GM21360 (cell line): ENCODE results near the gene NR3C2.

Source experiments
- ATAC-seq: cut with Tn5 transposase; IDR thresholded peaks from one replicate; pipeline ENCODE4 v1.9.1; 2021; ENCODE audit warnings: mild to moderate bottlenecking, moderate library complexity; ENCODE audit not compliant: unreplicated experiment

NR3C2 gene

DNA sequence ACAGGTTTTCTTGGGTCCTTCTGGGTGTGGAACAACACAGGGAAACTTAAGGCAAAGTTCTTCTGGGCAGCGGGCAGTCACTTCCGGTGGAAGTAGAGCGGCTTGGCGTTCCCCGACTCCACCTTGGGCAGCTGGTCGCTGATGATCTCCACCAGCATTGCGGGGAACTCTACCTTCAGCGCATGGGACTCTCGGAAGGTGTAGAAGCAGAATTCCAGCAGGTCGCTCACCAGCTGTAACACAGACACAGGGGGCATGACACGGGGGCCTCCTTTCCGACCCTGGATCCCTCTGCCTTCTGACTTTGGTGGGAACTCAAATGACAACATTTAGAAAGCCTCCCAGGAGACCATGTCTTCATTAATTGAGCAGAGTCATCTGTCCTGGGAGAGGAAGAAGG is 360.9 kb downstream of the NR3C2 start:
- ATAC-seq, result no peak

DNA sequence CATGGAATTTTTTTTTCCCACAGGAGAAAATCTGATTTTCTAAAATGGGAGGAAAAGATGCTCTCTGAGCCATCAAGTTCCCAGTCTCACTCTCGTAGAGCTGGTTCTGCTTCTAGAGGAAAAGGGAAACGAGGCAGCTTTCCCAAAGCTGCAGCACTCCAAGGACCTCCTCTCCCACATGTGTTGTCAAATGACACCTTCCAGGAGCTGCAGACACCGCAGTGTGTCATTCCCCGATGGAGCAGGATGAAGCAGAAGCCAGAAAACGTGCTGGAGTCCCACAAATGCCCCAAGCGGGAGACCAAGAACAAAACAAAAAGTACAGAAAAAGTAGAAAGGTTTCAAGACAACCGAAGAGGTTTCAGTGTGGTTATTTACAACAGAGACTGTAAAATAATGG is 362.3 kb downstream of the NR3C2 start:
- no peak for ATAC-seq

DNA sequence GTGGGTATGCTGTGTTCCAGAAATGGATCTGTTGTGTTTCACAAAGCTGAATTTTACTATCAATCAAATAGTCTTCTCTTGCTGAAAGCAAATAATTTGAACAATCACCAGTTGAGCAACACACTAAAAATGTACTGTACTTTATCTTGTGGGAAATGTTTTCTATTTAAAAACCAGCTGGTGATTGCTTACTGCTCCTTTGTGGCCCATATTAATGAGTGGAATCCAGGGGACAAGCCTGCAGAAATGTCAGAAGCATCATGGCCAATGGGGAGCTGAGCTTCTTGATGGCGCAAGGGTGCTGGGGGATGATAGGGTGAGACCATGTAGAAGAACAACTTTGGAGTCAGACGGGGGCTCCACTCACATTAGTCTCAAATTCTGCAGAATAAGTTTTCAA is 364.2 kb downstream of the NR3C2 start:
- no peak for ATAC-seq

DNA sequence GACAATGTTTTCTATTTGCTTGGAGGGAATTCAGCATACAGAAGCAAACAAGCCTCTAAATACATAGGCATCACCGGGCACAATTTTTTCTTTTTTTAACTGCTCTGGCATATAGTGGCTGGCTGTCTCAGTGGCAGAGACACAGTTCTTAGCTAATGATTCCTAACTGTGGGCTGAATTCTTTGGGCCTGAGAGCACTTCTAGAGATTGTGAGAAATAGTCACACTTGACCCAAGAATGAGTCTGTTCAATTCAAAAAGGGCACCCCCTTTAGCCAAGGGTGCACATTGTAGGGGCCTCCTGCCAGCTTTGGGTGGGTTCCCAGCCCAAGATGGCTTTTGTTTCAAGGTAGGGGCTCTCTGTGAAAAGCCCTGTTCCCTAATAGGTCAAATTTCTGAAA is 364.6 kb downstream of the NR3C2 start:
- ATAC-seq, result no peak

DNA sequence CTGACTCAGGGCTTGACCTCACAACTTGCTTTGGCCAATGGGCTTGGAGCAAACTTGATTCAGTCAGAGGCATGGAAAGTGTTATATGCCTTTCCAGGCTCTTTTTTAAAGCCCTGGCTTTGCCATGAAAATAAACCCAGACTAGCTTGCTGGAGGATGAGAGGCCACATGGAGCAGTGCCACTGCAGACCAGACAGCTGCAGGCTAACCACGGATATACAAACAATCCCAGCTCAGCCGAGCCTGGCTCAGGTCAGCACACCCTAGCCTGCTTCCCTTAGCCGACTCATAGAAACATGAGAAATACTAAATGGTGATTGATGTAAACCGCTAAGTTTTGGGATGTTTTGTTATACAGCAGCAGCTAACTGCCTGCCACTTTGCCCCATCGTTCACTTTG is 365.2 kb downstream of the NR3C2 start:
- no peak for ATAC-seq

DNA sequence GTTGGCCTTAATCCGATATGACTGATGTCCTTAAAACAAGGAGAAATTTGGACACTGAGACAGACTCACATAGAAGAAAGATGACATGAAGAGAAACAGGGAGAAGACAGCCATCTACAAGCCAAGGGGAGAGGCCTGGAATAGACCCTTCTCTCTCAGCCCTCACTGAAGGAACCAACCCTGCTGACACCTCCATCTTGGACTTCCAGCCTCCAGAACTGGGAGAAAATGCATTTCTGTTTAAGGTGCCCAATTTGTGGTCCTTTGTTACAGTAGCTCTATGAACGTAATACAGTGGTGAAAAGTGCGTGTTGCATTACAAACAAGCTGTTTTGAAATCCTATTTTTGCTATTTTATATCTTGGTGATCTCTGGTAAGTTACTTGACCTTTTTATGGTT is 366.8 kb downstream of the NR3C2 start:
- ATAC-seq, result no peak

DNA sequence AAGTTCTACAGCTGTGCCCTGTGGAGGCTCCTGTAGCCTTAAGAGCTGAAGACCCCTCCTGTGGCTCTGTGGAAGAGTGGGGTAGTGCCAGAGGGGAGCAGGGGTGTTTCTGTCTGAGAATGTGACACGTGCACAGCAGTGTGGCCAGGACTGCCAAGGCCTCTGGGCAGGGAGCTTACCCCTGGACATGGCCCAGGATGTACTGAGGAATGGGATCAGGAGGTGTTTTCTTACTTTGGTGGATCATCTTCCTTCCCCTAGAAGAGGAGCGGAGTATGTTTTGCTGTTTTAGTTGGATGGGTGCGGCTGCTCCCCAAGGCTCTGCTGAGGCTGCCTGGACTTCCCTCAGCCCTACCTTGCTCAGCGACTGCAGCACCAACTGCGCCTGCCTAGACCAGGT is 367.8 kb downstream of the NR3C2 start:
- ATAC-seq, result no peak

DNA sequence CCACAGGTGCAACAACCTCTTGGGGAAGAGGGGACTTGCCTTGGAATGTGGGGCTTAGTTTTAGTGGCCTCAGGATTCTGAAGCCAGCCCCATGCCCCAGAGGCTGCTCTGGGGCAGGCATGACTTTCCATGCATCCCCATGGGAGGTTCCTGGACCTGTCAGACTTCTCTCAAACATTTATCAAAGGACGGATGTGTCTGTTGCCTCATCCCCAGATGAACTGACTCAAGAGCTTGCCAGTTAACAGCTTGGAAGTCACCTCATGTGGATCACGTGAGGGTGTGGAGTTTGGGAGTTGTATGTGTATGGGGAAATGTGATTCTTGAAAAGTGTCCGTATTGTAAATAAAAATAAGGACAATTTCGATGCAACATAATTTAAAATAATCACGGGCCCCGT is 368.9 kb downstream of the NR3C2 start:
- no peak for ATAC-seq

DNA sequence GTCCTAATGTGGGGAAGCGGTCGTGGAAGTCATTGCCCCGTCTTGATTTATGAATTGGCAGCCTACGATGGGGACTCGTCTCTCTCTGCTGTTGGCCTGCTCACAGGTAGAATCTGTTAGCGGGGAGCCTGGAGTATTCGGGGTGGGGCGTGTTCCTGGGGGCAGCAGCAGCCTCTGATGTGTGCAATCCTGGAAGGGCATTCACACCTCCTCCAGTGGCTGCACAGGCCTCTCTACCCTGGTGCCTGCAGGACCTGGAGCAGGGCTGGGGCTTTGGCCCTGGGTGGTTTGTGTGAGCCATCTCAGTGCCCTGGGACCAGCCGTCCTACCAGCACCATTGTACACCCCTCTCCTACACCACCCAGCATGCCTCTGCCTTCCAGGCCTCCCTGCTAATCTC is 369.4 kb downstream of the NR3C2 start:
- no peak for ATAC-seq

DNA sequence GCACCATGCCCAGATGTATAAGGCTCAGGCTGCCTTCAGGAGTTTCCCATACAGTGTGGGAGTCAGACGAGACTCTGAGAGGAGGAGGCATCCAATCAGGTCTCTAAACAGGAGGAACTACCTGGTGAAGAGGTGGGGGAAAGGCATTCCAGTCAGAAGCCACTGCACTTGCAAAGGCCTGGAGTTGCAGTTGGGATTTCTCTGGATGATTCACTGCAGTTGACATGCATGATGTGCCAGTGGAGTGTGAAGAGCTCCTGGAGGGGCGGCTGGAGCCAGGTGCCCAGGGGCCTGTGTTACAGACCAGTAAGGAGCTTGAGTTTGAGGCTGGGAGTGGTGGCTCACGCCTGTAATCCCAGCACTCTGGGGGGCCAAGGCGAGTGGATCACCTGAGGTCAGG is 371.2 kb downstream of the NR3C2 start:
- no peak for ATAC-seq

DNA sequence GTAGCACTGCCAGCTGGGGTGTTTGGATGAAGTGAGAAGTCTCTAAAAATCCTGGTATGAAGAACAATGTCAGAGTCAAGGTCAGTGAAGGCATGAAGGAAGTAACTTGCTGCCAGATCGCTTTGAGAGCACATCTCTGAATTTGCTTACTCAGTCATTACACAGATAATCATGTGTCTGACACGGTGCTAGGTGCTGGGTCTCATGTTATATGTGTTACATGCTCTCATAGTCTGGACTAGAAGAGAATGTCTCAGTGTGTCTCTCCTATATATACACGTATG is 372.4 kb downstream of the NR3C2 start:
- ATAC-seq, result no peak

DNA sequence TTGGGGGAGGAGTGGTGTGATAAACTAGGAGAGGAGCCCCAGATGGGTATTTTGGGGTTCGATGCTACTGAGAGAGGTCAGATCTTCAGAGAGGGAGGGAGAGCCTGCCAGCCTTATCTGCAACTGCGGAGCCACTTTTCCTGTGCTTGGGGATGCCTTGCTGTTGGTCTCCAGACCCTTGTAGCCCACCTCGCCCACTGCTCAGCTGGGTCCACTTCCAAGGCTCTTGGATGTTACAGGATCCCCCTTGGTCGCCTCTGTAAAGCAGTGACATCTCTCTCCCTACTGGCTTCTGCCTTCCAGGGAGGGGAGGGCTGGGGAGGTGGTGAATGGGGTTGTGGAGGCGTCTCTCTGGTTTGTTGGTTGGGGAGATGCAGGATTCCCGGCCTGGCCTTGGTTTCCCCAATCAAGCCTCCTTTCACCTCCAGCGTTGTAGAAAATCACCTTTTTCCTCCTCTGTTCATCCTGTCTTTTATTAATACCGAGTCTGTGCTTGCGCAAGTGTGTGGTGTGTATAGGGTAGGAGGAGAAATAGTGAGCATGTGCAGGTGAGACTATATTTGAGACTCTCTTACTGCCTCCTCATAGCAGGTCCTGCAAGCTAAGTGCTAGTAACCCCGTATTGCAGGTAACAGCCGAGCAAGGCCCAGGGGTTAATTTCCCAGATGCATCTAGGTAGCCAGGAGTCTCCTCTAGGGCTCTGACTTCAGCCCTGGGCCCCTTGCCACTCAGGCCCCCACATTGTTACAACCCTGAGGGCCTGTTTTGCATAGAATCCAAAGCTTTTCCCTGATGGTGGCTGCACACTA is 372.9 kb downstream of the NR3C2 start:
- no peak for ATAC-seq

DNA sequence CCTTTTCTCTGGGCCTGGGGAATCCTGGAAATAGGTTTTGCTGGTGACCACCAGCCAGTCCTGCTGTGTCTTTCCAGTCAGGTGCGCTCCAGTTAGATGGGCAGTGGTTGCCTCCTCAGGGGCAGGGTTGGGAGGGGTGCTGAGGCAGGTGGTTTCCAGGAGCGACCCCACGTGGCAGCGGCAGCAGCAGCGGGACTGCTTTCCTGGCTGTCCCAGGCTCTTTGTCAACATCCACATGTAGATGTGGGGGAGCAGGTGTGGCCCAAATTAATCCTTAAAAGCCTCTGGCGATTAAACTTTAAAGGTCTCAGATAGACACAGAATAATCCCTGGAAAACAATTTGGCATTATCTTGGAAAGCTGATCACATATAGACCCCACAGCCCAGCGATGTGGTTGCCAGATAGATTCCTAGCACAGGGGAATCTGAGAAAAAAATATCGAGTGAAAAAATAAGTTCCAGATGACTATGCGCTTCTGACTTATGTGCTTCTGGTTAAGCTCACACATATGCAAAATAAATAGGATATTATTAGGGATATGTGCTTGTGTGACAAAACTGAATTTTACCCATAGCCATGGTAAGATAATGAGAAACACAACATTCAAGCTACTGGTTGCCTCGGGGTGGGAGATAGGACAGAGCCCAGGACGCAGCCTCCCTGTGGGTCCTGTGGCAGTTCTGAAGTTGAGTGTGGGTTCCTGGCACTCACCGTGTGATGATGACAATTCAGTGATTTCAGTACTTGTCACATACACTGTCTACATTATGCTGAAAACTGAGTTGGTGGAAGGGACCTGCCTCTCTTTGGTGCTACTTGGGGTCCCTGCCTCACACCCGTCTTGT is 373.9 kb downstream of the NR3C2 start:
- ATAC-seq, result no peak

DNA sequence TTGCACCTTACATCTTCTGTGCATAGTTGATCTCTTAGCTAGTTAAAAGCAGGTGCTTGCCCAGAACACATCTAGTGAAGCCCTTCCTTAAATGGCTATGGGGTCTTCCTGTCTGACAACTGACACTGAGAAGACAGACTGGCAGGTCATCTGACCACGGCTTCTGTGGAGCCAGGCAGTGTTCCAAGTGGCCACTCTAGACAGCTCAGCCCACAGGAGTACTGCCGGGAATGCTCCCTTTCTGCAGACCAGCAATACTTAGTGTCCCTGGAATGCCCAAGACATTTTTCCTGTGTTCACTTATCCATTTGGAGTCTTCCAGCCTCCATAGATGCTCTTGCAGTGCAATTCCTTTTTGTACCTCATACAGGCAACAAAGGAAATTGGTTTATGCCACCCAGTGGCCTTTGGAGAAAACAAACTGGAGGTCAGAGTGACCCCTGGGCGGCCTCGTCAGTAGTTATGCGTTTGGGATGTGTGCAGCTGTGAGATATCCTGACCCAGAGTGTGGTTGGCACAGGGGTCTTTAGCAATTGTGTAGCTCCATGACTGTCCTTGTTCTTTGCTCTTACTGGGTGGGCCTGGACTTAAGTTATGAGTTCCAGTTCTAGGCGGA is 374.8 kb downstream of the NR3C2 start:
- ATAC-seq, result no peak

DNA sequence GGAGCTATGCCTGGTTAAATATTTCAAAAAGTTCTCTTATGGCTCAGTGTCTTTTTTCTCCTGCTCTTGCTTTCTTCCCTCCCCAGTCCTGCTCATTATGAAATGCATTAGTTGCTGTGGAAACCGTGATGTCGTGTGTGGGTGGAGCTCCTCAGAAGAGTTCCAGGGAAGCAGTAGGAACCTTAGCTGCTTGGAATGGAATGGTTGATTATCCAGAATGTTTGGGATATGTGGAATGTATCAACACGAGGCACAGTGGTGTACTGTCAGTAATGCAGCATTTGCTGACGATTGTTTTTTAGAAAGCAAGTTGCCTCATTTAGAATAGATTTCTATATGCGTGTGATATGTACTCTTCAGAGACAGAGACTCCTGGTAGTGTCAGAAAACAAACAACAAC is 377.1 kb downstream of the NR3C2 start:
- ATAC-seq, result no peak

DNA sequence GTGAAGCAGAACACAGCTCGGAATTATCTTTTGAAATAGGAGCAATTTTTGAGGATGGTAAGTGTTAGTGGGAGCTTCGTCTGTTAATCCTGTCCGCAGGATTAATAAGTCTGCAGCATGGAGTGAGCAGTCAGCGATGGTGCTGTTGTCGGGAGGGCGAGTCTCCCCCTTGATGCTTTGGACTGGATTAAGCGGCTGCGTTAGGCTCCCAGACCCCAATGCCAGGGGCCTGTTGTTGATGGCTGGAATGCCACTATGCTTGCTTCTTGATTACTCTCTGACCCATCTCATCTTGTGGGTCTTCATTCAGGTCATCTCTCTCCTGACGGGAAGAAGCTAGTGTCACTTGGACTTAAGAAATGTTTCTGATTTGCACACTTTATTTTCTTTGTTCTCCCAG is 377.8 kb downstream of the NR3C2 start:
- no peak for ATAC-seq

DNA sequence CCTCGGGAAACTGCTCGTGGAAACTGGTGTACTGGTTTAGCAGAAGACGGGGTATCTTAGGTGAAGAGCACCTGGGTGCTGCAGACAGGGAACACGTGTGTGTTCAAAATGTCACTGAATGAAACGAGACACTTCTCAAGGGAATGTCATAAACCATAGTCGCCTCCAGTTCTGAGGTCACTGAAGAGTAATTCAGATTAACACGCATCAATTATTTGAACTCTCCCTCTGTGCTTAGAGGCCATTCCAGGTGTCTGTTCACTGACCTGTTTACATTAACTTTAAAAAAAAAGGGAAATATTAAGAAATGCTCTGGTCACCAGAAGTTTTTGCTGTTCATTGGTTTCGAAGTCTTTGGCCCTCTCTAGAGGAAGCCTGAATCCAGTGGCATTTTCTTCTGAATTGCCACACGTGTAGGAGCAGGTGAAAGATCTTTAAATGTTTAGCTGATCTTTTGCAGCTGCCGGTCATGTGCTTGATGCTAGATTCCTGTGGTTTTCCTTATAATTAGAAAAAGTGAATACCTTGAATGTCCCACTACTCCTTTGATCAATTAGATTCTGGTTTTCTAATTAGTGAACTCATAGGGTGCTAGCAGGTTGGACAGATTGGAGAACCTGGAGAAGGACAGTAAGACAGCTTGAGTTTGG is 379.8 kb downstream of the NR3C2 start:
- ATAC-seq, result no peak

DNA sequence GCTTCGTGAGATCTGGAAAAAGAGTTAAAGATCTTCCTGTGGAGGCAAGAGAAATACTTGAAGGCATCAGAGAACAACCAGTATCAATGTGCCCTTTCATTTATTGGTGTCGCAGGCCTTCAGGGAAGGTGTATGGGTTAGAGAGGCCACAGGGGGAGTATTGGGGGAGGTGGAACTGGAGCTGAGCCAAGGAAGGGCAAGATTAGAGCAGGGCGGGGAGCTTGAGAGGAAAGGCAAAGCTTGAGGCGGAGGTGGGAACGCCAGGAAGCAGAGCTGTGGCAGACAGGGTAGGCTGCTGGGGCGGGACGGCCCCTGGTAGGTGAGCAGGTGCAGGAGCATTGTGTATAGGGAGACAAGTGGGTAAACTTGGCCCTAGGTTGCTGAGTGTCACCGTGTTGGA is 380.4 kb downstream of the NR3C2 start:
- no peak for ATAC-seq

DNA sequence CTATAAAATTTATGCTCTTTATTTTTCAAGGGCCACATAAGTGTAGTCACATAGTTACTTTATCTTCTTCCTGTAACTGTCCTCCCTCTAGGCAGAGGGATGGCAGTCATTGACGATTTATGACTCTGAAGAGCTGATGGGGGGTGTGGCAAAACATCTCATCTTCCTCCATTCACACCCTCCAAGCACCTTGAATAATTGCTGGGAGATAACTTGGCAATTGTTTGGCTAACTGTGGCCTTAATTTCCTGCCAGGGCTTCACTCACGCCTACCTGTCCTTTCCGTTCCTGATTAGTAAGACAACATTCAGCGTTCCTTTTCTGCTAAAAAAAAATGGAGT is 381.1 kb downstream of the NR3C2 start:
- ATAC-seq, result no peak

DNA sequence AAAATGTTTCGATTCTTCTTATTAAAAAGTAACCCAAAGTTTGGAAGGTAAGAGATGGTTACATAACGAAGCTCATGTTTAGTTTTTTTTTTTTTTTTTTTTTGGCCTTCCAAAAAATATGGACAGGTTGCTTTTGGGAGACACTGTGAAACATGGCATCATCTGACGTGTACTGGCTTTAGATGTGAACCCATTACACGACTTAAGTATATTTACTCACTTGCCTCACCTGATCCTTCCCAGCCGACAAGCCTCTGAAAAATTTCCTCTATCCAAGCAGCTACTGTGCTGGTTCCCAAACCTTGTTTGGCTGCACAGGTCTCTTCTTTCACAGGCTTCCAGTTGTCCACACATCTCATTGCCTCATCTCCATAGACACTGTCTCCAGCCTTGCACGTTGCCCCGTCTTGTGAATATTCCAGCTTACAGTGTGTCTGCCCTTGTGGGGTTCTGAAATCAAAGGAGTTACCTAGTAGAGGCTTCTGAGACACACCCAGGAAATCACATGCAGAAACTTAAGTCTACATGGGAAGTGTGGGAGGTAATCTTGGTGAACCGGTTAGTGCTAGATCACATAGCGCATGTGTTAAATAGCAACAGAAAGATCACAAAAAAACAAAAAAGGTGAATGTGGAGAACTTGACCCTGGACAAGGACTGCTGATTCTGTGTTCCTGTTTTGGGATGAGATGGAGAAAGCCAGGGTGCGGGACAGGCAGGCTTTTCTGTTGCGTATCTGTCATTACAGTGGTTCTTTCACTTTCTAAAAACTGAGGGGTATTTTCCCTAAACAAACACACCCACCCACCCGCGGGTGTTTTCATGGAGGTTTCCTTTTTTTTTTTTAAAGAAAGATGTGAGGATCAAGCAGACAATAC is 381.7 kb downstream of the NR3C2 start:
- no peak for ATAC-seq
